Heart left ventricle (tissue), 13 donors: ENCODE results near the gene PPP1R14D.

Experiments
- POLR2A ChIP-seq, 2 donors: fragments of 450-650 bp; IDR thresholded peaks; one replicate each; pipeline ENCODE4 v1.6.1; 2017; ENCODE audit warnings: antibody characterized with exemption in 2 of 2, mild to moderate bottlenecking in 2 of 2, moderate library complexity in 2 of 2
- TF ChIP-seq, protein P1 (sequence below), 12 donors: fragments of 200-600 bp; sonication (generic) in 4 of 12; IDR thresholded peaks; one replicate each; pipeline versions ENCODE4 v1.5.0 to v1.8.0; 2018 to 2022; ENCODE audit warnings: antibody characterized with exemption in 12 of 12, mild to moderate bottlenecking in 5 of 12
- donor health status: ischemic (EF 13 %, LVEDD 7.1; RV severe dilation, severe dysfunction).
- donor health status: DM: no; HTN: yes; CAD: no.
- donor health status: DM: no; HTN: no; CAD: no.
- donor health status: ischemic (EF 25% LVEDD 6.9; RV normal size, moderate dysfunction).
- donor health status: ischemic (EF 25% LVEDD 5.7; RV mildly dilated, moderate dysfunction).
- donor health status: ischemic (EF 35%, LVEDD 5.7; RV mildly dilated, moderate dysfunction).
- donor health status: nonischemic (EF 11% LVEDD 7.7; RV severe dilation, severe dysfunction).
- donor health status: DM: yes; HTN: yes; CAD: no.
- donor health status: PGD.
- donor health status: ischemic (EF 29% LVEDD 5.4; RV normal size, mild dysfunction).
- donor health status: nonischemic (EF 23%, LVEDD 6.1; RV moderate dilation, normal function).

DNA sequence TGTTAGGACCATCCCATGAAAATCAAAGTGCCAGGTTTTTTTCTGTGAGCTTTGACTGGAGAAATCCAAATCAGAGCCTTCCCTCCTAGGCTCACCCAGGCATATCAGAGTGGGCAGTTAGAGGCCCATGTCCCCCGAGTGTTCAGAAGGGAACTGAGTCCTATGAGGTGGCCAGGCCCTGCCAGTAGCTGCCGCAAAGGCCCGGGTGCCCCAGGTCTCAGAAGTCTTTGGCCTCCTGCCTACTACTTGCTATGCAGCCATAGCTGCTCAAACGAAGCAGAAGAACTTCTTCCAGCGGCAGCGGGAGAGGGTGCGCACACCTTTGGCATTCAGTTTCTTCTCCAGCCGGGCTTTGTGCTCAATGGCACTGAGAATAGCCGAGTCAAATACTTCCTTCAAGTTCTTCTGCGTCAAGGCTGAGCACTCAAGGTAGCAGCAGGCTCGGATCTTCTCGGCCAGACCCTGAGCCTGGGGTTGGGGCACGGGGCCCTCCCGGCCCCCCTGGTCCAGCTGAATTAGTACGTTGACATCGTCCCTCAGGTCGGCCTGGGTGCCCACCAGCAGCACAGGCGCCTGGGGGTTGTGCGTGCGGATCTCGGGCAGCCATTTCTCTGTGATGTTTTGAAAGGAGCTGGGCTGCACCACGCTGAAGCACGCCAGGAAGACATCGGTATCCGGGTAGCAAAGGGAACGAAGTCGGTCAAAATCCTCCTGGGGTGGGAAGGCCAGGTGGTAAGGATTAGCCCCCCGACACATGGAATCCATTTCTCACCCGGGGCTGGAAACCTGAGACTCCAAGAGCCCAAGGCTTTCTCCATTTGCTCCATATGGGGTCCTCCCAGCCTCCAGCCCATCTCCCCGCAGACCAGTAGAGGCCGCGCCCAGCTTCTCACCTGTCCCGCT lies 44.5 kb upstream of the PPP1R14D start:
- TF ChIP-seq, protein P1, sequence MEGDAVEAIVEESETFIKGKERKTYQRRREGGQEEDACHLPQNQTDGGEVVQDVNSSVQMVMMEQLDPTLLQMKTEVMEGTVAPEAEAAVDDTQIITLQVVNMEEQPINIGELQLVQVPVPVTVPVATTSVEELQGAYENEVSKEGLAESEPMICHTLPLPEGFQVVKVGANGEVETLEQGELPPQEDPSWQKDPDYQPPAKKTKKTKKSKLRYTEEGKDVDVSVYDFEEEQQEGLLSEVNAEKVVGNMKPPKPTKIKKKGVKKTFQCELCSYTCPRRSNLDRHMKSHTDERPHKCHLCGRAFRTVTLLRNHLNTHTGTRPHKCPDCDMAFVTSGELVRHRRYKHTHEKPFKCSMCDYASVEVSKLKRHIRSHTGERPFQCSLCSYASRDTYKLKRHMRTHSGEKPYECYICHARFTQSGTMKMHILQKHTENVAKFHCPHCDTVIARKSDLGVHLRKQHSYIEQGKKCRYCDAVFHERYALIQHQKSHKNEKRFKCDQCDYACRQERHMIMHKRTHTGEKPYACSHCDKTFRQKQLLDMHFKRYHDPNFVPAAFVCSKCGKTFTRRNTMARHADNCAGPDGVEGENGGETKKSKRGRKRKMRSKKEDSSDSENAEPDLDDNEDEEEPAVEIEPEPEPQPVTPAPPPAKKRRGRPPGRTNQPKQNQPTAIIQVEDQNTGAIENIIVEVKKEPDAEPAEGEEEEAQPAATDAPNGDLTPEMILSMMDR (IDR thresholded peaks at IDR 0.05) = no peak
- no peak for TF ChIP-seq POLR2A (IDR thresholded peaks at IDR 0.05)
